NCI-H128 (cell line): ENCODE results near the gene NCK1.
"Not testable (repeated sequence)": the region's sequence is repeated elsewhere in the genome, so short reads cannot be mapped to it uniquely, and the experiment has no call there.

Experiments used
- DNase-seq: peaks from one replicate; lab custom pipeline; 2025; ENCODE audit not compliant: unreplicated experiment; lab: John Stamatoyannopoulos, UW

The NCK1 gene

DNA sequence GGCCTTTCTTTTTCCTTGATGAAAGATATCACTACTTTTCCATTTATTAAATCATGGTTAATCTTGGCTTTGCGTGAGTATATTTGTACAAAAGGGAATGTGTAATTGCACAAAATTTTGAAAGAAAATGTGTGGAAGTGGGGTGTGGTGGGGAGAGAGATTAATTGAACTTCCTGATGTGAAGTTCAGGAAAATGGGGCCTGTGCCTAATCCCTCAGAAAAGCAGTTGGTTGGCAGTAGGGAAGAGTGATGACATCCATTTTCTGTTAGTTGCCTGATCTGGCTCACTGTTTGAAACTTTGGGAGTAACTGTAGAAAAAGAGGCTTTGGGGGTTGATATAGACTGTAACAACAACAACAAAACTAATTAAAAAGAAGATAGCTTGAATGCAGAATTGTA, 85.0 kb downstream of the NCK1 start:
- no peak for DNase-seq

DNA sequence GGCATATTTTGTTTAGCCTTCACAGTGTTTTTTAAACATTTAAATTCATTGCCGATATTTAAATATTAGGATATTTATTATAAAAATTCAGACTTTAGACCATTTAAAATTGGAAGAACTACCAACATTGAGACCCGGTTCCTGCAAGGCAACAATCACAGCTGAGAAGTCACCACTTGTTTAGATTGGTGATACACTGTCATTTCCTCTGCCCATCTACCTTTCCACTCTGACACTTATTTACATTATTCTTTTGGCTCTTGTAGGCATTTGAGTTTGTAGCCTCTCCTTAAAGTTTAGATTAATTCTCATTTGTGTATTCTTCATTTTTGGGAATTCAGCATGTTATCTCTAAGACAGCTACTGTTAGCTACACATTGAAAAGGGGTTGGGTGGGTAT, 85.5 kb downstream of the NCK1 start:
- no peak for DNase-seq

DNA sequence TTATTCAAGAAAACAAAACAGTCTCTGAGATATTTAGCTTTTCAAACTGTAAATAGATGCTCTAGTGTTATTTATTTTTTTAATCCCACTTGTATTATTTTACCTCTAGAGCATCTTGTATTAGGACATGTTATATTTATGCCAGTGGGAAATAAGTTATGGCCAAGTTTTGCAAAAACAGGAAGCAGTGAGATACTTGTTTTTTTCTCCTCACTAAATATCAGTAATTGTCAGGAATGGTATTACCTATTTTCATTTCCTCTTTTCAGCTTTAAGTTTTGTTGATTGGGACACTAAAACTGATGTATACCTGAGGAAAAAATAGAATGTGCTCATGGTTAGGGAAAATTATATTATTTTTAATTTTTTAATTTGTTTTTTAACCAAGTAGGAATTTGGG, 87.1 kb downstream of the NCK1 start:
- DNase-seq, result no peak

- no peak for DNase-seq
These were observed 87.7 kb downstream of the NCK1 start for GRCh38 chr3:136949708-136950107.

DNA sequence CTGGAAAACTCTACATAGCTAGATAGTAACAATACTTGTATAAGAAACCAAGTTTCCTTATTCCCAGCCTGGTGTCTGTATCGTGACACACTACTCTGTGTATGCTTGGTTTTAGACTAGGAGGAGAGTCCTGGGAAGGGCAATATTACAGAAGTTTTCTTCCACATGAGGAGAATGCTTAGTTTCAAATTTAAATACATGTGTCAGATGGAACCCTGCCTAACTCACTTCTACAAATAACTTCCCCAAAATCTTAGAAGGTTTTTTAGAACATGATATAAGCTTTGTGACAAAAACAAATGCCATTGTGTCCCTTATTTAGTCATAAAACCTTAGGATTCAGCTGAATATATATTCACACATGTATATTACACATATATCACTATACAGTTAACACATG, 88.6 kb downstream of the NCK1 start:
- DNase-seq, result no peak

DNA sequence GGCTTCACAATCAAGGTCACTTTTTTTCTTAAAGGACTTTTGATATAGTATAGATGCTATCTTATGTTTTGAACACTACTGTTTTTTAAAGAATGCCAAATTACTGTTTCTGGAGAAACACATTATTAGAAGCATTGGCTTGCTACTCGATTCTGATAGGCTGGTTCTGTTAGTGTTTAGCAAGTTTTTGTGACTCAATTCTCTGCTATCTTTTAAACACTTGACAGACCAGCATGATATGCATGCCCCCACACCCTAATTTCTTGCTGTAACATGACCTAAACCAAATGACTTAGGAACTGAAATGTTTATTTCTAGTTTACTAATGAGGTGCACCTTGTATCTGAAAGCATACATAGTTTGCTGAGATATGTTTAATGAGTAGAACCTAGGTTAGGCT, 90.3 kb downstream of the NCK1 start:
- DNase-seq, result no peak

DNA sequence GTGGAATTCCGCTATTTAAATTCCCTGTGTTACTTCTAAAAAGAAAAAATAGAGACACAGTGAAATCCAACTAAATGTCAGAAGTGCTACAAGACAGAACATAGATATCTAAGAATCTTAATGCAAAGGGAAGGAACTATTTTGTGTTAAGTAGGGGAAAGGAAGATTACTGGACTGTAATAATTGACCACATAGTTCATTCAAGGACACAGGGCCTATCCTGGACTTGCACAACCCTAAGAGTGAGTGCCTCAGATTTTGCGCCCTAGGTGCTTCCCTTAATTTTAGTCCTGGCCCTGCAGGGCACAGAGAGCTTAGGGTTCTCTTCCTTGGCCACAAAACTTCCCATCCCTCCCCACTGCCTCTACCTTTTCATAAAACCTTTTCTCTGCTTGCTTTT, 92.2 kb downstream of the NCK1 start:
- DNase-seq, result no peak

- no peak for DNase-seq
These were observed 93.2 kb downstream of the NCK1 start for GRCh38 chr3:136954980-136955780.

DNA sequence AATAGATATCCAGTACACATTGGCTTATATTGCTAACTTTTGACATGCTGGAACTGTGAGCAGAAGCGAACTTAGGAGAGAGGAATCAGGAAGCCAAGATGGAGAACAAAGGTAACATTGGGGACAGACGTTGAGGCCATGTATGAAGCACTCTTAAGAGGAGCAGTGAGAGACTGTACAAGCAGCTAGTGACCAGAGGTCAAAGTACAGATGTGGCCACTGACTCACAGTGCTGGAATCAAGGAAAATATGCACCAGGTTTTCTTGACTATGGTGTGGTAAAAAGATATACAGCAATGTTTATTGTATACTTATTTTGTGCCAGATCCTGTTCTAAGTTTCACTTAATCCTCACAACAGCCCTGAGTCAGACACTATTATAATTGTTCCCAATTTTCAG, 93.8 kb downstream of the NCK1 start:
- DNase-seq, result no peak

DNA sequence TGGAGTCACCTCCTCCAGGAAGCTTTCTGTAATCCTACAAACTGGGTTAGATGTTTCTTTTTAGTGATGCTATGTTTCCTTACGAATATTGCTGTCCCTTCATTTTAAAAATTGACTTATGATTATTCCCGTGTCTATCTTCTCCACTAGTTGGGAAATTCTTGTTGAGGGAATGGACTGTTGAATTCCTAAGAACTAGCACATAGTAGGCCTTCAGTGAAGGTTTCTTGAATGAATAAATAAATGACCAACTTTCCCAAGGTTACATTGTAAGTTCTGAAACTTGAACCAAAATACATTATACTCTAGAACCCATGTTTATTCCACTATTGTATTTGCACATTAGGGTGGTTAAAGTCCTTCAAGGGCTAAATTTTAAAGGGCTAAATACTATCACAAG, 95.0 kb downstream of the NCK1 start:
- DNase-seq, result no peak

- DNase-seq, result no peak
These were observed 95.8 kb downstream of the NCK1 start, which contains the start of gene IL20RB for GRCh38 chr3:136957751-136958288. Gene IL20RB, plus strand, starts transcription at chr3:136957983. Its CDS starts 131 bp downstream, at chr3:136958114.

DNA sequence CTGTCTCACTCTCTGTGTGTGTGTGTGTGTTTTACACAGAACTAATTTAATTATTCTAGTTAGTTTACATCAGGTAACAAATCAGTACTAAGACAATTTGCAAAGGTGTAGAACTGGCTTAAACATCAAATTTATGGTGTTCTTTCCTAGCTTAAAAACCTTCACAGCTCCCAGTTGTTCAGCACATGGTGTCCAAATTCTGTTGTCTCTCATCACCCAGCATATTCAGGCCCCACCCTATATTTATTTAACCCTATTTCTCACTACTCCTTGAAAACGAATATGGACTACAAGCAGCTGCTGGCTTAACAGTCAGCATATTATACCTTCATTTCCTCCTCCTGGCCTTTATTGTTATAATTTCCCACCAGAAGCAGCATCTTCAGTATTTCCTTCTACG, 96.9 kb downstream of the NCK1 start:
- no peak for DNase-seq

DNA sequence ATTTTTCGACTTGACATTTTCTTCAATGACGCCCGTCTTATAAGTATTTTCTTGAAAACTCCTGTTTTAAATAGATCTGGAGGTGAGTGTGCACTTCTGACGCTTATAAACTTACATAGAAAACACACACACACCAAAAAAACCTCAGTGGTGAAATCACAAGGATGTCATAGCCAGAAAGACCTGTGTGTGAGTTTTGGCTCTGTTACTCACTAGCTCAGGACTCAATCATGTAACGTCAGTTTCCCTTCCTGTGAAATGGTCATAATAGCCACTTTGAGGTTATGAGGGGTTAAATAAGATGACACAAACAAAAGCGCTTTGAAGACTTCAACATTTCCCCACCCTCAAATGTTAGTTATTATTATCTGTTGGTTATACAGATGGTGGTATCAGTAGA, 97.6 kb downstream of the NCK1 start:
- DNase-seq, result no peak

DNA sequence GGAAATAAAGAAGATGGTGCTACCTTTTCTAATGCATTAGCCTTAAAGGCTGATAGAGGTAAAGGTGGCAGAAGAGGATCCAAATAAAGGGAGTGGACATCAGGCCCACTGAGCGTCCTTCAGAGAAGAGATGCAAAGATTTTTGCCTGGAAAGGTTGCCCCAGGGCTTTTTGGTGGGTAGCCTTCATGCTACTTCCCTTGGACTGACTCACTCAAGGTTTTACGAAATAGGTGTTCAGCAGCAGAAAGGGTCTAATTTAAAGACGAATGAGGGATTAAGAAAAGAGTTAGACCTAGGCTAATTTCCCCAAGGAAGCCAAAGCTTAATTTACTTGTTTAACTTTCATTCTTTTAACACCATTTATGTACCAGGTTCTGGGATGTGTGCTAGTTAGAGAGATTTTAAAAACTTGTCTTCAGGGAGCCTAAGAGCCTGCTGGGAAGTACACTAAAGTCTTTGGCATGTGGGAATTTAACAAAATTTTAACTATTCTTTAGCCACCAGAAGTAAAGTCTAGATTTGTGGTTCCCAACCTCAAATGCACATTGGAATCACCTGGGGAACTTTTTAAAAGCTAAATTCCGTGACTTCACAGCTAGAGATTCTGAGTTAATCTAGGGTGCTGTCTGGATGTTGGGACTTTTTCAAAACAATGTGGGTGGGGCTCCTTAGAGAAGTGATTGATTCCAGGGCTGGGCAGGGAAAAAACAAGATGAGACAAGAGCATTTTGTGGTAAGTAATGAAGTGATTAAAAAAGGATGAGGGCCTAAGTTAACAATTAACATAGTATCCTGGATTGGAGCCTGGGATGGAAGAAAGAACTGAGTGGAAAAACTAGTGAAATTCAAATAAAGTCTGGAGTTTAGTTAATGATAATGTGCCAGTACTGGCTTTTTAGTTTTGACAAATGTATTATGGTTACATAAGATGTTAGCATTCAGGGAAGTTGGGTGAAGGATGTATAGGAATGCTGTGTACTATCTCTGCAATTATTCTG, 99.1 kb downstream of the NCK1 start:
- DNase-seq, result no peak

GRCh38 chr3:136962927-136963326, 100.9 kb downstream of the NCK1 start:
- DNase-seq, result no peak

- DNase-seq, result not testable (repeated sequence)
These were observed 107.5 kb downstream of the NCK1 start for GRCh38 chr3:136969539-136969938.

DNA sequence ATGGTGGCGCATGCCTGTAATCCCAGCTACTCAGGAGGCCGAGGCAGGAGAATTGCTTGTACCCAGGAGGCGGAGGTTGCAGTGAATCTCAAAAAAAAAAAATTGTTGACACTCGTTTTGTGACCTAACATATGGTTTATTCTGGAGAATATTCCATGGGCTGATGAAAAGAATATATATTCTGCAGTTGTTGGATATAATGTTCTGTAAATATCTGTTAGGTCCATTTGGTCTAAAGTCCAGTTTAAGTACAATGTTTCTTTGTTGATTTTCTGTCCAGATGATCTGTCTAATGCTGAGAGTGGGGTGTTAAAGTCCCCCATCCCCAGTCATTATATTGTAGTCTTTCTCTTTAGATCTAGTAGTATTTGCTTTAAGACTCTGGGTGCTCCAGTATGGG, 111.3 kb downstream of the NCK1 start:
- no peak for DNase-seq

GRCh38 chr3:136974670-136975069, 112.7 kb downstream of the NCK1 start:
- DNase-seq, result no peak

- DNase-seq, result no peak
These were observed 117.2 kb downstream of the NCK1 start for GRCh38 chr3:136979204-136979603.

GRCh38 chr3:136979684-136980083, 117.7 kb downstream of the NCK1 start:
- DNase-seq, result no peak

- DNase-seq, result no peak
These were observed 120.0 kb downstream of the NCK1 start for GRCh38 chr3:136982033-136982432.
